DMS 273 (cell line): ENCODE results near the gene SRSF3.

Experiments used
- DNase-seq: peaks from one replicate; lab custom pipeline; 2025; ENCODE audit not compliant: unreplicated experiment; lab: John Stamatoyannopoulos, UW

SRSF3 gene

GRCh38 chr6:36622901-36623546 is 28.9 kb downstream of the SRSF3 start:
- no peak for DNase-seq

GRCh38 chr6:36623547-36624459 is 29.6 kb downstream of the SRSF3 start:
- DNase-seq: peak; percentile 95

- DNase-seq: no peak
These were observed 30.4 kb downstream of the SRSF3 start for GRCh38 chr6:36624461-36625157.

- peak; percentile 98 for DNase-seq
These were observed 31.2 kb downstream of the SRSF3 start for GRCh38 chr6:36625158-36625919.

- DNase-seq: peak; percentile 41
These were observed 32.5 kb downstream of the SRSF3 start for GRCh38 chr6:36626636-36627035.

GRCh38 chr6:36627141-36627540 is 33.0 kb downstream of the SRSF3 start:
- DNase-seq: no peak

- peak; percentile 79 for DNase-seq
These were observed 33.7 kb downstream of the SRSF3 start for GRCh38 chr6:36627801-36628246.

GRCh38 chr6:36629784-36630183 is 35.6 kb downstream of the SRSF3 start:
- DNase-seq: no peak

GRCh38 chr6:36631326-36632011 is 37.3 kb downstream of the SRSF3 start:
- peak; percentile 53 for DNase-seq

- DNase-seq: no peak
These were observed 39.2 kb downstream of the SRSF3 start for GRCh38 chr6:36633370-36633769.

- DNase-seq: peak; percentile 31
These were observed 39.8 kb downstream of the SRSF3 start for GRCh38 chr6:36633915-36634314.

- DNase-seq: no peak
These were observed 40.4 kb downstream of the SRSF3 start for GRCh38 chr6:36634317-36635108.

GRCh38 chr6:36636283-36636682 is 42.1 kb downstream of the SRSF3 start:
- peak; percentile 48 for DNase-seq

- peak; percentile 48 for DNase-seq
These were observed 42.7 kb downstream of the SRSF3 start for GRCh38 chr6:36636687-36637418.

- no peak for DNase-seq
These were observed 44.4 kb downstream of the SRSF3 start for GRCh38 chr6:36638579-36638978.

GRCh38 chr6:36639171-36639808 is 45.1 kb downstream of the SRSF3 start:
- DNase-seq: no peak

GRCh38 chr6:36641543-36641942 is 47.4 kb downstream of the SRSF3 start:
- no peak for DNase-seq
